GM21619 (cell line): ENCODE data around the gene TNP2.

Source experiments
- ATAC-seq: cut with Tn5 transposase; IDR thresholded peaks from one replicate; pipeline ENCODE4 v1.9.1; 2021; ENCODE audit not compliant: unreplicated experiment

The TNP2 gene

GRCh38 chr16:11257131-11257938 lies 11.8 kb downstream of the TNP2 start:
- no peak for ATAC-seq

DNA sequence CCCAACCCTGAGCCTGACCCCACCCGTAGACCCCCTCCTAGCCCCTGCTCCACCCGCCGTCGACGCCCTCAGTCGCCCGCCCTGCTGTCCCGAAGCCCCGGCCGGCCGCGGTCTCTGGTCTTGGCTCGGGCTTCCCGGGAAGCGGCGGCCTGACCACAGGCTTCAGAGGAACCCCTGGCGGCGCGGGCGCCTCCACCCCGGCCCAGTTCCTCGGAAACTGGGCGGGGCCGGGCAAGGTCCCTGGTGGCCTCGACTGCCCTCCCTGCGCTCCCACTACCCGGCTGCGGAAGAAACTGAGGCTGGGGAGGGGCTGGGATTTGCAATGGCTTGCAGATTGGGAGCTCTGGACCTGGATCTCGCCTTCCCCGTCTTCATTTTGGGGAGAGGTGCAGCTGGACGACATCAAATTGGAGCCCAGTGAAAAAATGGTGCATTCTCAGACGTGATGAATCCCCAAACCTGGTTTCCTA lies 12.4 kb downstream of the TNP2 start:
- no peak for ATAC-seq

DNA sequence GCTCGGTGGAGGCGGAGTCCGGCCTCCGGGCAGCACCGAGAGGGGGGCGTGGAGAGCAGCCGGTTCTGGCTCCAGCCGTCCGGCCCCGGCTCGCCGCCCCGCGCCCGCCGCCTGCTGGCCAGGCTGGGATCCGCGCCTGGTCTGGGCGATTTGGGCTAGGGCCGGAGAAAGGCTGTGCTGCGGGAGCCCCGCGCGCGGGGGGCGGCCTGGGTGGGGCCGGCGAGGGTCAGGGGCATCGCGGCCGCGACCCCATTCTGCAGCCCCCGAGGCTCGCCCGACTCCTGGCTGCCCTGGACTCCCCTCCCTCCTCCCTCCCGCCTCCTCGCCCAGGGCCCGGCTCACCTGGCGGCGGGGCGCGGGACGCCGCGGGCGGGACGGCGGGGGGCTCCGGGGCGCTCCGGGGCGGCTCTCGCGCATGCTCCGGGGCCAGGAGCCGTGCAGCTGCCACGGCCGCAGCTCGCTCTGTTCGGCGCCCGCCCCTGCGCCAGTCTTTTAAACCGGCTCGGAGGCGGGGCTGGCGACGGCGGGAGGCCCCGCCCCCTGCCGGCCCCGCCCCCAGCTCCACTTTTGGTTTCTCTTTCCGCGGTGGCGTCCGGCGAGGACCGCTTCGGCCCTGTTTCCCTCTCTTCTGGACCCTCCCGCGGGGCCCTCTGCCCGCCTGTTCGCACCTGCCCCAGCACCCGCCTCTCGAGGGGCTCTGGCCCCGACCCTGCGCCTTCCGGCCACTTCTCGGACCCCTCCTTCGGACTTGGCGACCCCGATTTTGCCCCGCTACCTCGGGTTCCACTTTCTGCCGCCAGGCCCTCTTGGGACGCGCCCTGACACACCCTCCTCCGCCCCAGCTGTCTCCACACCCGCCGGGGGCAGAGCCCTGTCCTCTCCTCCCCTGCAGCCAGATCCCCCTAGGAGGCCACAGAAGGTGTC lies 13.1 kb downstream of the TNP2 start, which contains the start of gene SOCS1:
TSS of gene SOCS1 (minus strand) at position 468 of the 924 bp plus-strand sequence. CDS start 726 bp downstream, outside the sequence.
- peak; percentile 40 for ATAC-seq

- ATAC-seq = peak; percentile 4
Measured at GRCh38 chr16:11254913-11255736, 14.0 kb downstream of the TNP2 start.

- ATAC-seq = no peak
Measured at GRCh38 chr16:11253995-11254912, 14.9 kb downstream of the TNP2 start.

DNA sequence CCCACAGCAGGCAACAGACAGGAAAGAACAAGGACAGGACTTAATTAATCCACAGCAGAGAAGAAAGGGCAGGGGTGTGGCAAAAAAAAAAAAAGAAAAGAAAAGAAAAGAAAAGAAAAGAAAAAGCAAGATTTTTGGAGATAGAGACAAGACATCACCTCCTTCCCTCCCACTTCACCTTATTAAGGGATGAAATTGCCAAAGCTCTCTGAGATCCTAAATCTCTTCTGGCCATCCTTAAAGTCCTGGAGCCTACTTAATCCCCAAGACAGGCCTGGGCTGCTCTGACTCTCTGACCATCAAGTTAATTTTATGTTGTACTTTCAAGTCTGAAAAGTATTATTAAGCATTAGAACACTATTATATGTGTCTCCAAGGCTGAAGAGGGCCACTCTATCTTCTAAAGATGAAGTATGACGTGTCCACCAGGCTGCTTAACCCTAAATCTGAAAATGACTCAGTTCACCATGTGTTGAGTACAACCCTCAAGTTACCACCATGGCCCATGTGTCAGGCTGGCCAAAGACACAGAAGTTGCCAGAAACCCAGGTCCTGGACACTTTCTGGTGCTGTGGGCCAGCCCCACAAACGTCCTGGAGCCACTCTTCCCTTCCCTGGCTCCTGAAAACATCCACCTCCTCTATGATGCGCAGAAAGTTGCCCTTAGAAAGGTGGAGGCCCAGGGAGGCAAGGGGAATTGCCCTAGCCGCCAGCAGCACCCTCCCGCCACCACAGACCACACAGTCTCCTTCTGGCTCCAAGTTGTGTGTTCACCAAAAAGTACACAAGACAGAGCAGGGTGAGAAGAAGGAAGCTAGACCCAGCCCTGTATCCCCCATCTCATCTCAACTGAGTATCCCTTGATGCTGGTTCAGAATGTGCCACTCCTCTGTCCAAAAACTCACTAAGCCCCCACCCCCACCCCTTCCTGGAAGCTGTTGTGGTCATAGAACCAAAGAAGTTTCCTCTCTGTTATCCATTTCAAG lies 15.8 kb downstream of the TNP2 start:
- no peak for ATAC-seq

DNA sequence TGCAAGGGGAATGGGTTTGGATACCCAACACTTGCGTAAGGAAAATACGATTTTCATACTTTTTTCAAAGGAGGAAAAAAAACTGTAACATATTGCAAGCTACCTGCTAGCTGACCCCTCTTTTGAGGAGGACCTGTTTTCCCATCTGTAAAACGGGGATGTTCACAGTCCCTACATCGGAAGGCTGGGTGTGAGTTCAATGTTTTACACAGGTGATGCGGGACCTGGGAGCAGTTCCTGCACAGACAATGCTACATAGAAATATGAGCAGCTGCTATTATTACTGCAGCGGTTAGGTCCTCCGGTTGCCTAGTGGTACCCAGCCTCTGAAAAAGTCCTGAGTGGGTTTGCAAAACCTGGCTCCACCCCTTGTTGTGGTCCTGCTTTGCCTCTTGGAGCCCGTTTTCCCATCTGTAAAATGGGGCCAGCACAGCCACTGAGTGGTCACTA lies 16.6 kb downstream of the TNP2 start:
- no peak for ATAC-seq

- no peak for ATAC-seq
Measured at GRCh38 chr16:11251525-11252481, 17.3 kb downstream of the TNP2 start.

GRCh38 chr16:11250786-11251524 lies 18.2 kb downstream of the TNP2 start:
- ATAC-seq = no peak

DNA sequence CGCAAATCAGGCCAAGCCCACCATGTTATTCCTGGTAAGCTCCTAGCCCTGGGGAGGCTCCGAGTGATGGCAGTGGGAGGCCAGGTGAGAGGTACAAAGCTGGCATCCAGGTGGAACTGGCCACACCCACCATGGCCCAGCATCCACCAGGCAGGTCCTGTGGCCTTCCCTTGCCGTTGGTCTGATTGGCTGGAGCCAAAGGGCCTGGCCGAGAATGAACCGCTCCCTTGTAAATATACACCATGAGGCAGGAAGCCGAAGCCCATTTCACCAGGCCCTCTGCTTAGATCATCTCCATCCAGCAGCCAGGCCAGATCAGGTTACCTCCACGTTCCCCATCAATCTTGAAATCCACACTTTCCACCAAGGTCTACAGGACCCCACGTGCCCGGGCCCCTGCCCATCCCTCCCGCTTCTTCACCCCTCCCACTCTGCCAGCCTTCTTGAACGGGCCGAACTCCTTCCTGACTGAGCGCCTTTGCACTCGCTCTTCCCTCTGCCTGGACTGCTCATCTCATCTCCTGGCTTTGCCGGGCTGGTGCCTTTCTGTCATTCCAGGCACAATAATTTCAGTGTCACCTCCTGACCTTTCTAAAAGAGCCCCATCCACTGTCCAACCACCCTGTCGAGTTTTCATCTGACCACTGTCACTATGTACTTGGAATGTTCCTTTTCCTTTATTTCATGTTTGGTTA lies 18.9 kb downstream of the TNP2 start:
- ATAC-seq = no peak

- ATAC-seq = no peak
Measured at GRCh38 chr16:11249233-11250061, 19.7 kb downstream of the TNP2 start.

- no peak for ATAC-seq
Measured at GRCh38 chr16:11248133-11248532, 21.0 kb downstream of the TNP2 start.

DNA sequence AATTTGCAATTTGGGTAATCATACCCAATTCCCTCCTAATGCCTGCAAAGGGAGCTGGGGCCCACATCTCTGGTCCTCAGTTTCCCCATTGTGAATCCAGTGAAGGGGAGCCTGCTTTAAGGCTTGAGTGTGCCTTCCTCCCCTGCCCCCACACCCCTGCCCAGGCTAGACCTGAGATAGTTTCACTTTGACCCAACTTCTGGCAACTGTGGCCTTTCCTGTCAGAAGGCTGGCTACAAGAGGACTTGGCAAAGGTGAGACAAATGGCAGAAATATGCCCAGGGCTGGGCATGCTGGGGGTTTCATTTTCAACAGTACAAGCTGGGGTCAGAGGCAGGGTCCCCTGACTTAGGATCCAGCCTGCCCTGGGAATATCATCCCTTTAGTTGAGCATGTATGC lies 23.1 kb downstream of the TNP2 start:
- ATAC-seq = no peak

DNA sequence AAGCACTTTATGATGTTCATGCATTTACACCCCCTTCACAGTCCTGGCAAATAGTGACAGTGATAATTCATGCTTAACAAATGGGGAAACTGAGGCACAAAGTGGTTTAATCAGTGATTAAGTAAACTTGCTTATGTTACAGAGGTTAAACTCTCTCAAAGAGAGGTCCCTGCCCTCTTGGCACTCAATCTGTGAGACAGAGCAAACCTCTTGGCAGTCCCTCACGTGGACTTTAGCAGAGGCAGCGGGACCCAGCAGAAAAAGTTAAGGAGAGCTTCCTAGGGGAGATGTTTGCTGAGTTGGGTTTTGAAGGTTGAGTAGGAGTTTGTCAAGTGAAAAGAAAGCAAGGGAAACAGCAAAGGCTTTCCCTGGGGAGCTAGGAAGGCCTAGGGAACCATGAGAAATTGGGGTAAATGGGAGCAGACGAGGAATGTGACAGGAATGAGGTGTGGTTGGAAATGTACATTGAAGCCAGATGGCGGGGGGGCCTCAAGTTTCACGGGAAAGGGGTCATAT lies 23.8 kb downstream of the TNP2 start:
- ATAC-seq = no peak

DNA sequence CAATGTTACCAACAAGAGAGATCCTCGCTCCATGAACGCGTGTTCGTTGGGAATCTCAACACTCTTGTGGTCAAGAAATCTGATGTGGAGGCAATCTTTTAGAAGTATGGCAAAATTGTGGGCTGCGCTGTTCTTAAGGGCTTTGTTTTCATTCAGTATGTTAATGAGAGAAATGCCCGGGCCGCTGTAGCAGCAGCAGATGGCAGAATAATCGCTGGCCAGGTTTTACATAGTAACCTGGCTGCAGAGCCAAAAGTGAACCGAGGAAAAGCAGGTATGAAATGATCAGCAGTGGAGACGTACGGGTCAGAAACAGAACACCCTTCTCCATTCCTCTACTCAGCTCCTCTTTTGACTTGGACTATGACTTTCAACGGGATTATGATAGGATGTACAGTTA lies 26.5 kb downstream of the TNP2 start:
- ATAC-seq = no peak
